A549 (cell line): ENCODE measurements around the gene EPHB1. TPM values are rescaled to one million over a fixed set of nuclear protein-coding genes. Genes with fewer than 3 reads are reported as not detected.

Experiments used
- ATAC-seq, 2 experiments: fragments of 200-7000 bp in 1 of 2; fragments of >200 bp in 1 of 2; cut with Nextera tagmentation in 1 of 2; cut with Tn5 transposase in 1 of 2; 3 replicates each; pipeline versions ENCODE4 v1.8.0 to v1.9.1; 2018 to 2020; ENCODE audit warnings: mild to moderate bottlenecking in 1 of 2, moderate library complexity in 1 of 2
- CTCF ChIA-PET: fragments of 300-600 bp; sonication (Branson Sonifier 250); formaldehyde crosslinking; extraction: SDS; loops from one replicate; lab custom pipeline; 2021; ENCODE audit warnings: antibody characterized with exemption, inconsistent platforms; lab: Yijun Ruan, JAX
- POLR2A ChIA-PET: fragments of 350-600 bp; formaldehyde crosslinking; extraction: SDS; loops from one replicate; lab custom pipeline; 2021; ENCODE audit warnings: antibody characterized with exemption, inconsistent platforms; lab: Yijun Ruan, JAX
- DNase-seq, 2 experiments: peaks; one replicate each; pipeline versions ENCODE4 v3.0.0 to v3.0.0-alpha.2; 2011 to 2016; ENCODE audit warnings: low read depth in 1 of 2, low spot score in 1 of 2
- FAIRE-seq: peaks from 2 replicates; lab custom pipeline; 2011; peaks lifted over from hg19 to GRCh38; lab: Jason Lieb, UNC
- H3K27ac ChIP-seq, 2 experiments: fragments of >200 bp; sonication (Bioruptor Twin); formaldehyde crosslinking; 3 replicates each; pipeline ENCODE4 v1.5.1; 2016 to 2017
- H3K4me1 ChIP-seq: fragments of >200 bp; sonication (Bioruptor Twin); formaldehyde crosslinking; 3 replicates; pipeline ENCODE4 v1.6.1; 2016
- H3K4me2 ChIP-seq: fragments of >200 bp; sonication (Bioruptor Twin); formaldehyde crosslinking; 3 replicates; pipeline ENCODE4 v1.6.1; 2016
- H3K4me3 ChIP-seq: fragments of >200 bp; sonication (Bioruptor Twin); formaldehyde crosslinking; 3 replicates; pipeline ENCODE4 v1.5.1; 2016
- H3K9me3 ChIP-seq: fragments of >200 bp; sonication (Bioruptor Twin); formaldehyde crosslinking; 3 replicates; pipeline ENCODE4 v1.6.1; 2016
- ATOH8 ChIP-seq: fragments of 250-450 bp; sonication (Bioruptor Pico); IDR thresholded peaks from 2 replicates; pipeline ENCODE4 v1.5.0; 2020; ENCODE audit warnings: low read depth, mild to moderate bottlenecking, moderate library complexity
- BCL3 ChIP-seq: fragments of >200 bp; sonication (Bioruptor Twin); formaldehyde crosslinking; IDR thresholded peaks from 3 replicates; pipeline ENCODE4 v1.6.1; 2016
- BHLHE40 ChIP-seq: IDR thresholded peaks from 2 replicates; pipeline ENCODE4 v1.6.1; 2012; ENCODE audit warnings: low read depth, low read length, inconsistent platforms
- EHMT2 ChIP-seq: fragments of 200-600 bp; sonication (generic); IDR thresholded peaks from 2 replicates; pipeline ENCODE4 v1.6.1; 2016; ENCODE audit warnings: antibody characterized with exemption, low read depth, mild to moderate bottlenecking, moderate library complexity
- EP300 ChIP-seq, 2 experiments: fragments of >200 bp; sonication (Bioruptor Twin); formaldehyde crosslinking; IDR thresholded peaks; 2 replicates in 1 of 2; 3 replicates in 1 of 2; pipeline ENCODE4 v1.6.1; 2016 to 2017
- FOXS1 ChIP-seq: fragments of 250-450 bp; sonication (Bioruptor Pico); IDR thresholded peaks from 2 replicates; pipeline ENCODE4 v1.5.0; 2020; ENCODE audit warnings: mild to moderate bottlenecking, moderate library complexity
- GATA3 ChIP-seq: IDR thresholded peaks from 2 replicates; pipeline ENCODE4 v1.6.1; 2012; ENCODE audit warnings: borderline replicate concordance
- HDAC2 ChIP-seq: fragments of 200-600 bp; sonication (generic); IDR thresholded peaks from 2 replicates; pipeline ENCODE4 v1.6.1; 2016
- HES2 ChIP-seq: fragments of >200 bp; sonication (Bioruptor Twin); formaldehyde crosslinking; IDR thresholded peaks from 2 replicates; pipeline ENCODE4 v1.6.1; 2016
- HMGXB4 ChIP-seq: fragments of 250-450 bp; sonication (Bioruptor Pico); IDR thresholded peaks from 2 replicates; pipeline ENCODE4 v1.5.0; 2021; ENCODE audit warnings: mild to moderate bottlenecking, moderate library complexity, borderline replicate concordance
- MAFK ChIP-seq: fragments of 450-650 bp; IDR thresholded peaks from 2 replicates; pipeline ENCODE4 v1.6.1; 2014; ENCODE audit not compliant: partially characterized antibody
- NR3C1 ChIP-seq: fragments of >200 bp; sonication (Bioruptor Twin); formaldehyde crosslinking; IDR thresholded peaks from 3 replicates; pipeline ENCODE4 v1.6.1; 2017
- PHF8 ChIP-seq: fragments of 200-600 bp; sonication (generic); IDR thresholded peaks from 2 replicates; pipeline ENCODE4 v1.6.1; 2016; ENCODE audit warnings: low read depth, mild to moderate bottlenecking, antibody characterized with exemption, moderate library complexity, borderline replicate concordance
- REST ChIP-seq: fragments of 200-600 bp; sonication (generic); IDR thresholded peaks from 2 replicates; pipeline ENCODE4 v1.6.1; 2016; ENCODE audit warnings: antibody characterized with exemption, mild to moderate bottlenecking, moderate library complexity
- RFX5 ChIP-seq: fragments of 450-650 bp; IDR thresholded peaks from 2 replicates; pipeline ENCODE4 v1.7.1; 2014; ENCODE audit warnings: antibody characterized with exemption, mild to moderate bottlenecking, moderate library complexity
- SMC3 ChIP-seq: fragments of >200 bp; sonication (Bioruptor Twin); formaldehyde crosslinking; IDR thresholded peaks from 3 replicates; pipeline ENCODE4 v1.6.1; 2018; ENCODE audit warnings: inconsistent platforms
- SREBF2 ChIP-seq: fragments of 450-650 bp; IDR thresholded peaks from 2 replicates; pipeline ENCODE4 v1.6.1; 2014; ENCODE audit warnings: mild to moderate bottlenecking, moderate library complexity
- TFCP2L1 ChIP-seq: fragments of 250-450 bp; sonication (Bioruptor Pico); IDR thresholded peaks from 2 replicates; pipeline ENCODE4 v1.5.0; 2021; ENCODE audit warnings: mild to moderate bottlenecking
- ZC3H11A ChIP-seq: fragments of 450-650 bp; IDR thresholded peaks from 2 replicates; pipeline ENCODE4 v1.6.1; 2014; ENCODE audit warnings: antibody characterized with exemption, mild to moderate bottlenecking
- ZFP36 ChIP-seq: fragments of 450-650 bp; IDR thresholded peaks from 2 replicates; pipeline ENCODE4 v1.6.1; 2014; ENCODE audit warnings: borderline replicate concordance; ENCODE audit not compliant: partially characterized antibody
- ZNF302 ChIP-seq: fragments of 250-450 bp; sonication (Bioruptor Pico); IDR thresholded peaks from 2 replicates; pipeline ENCODE4 v1.9.0; 2021; ENCODE audit warnings: inconsistent platforms, mild to moderate bottlenecking, moderate library complexity
- ZSCAN20 ChIP-seq: fragments of 250-450 bp; sonication (Bioruptor Pico); IDR thresholded peaks from 2 replicates; pipeline ENCODE4 v1.8.0; 2022; ENCODE audit warnings: mild to moderate bottlenecking, moderate library complexity
- WGBS: methylation state at CpG from one replicate; pipeline ENCODE4 v1.1.6; 2017; ENCODE audit errors: missing lambda C conversion rate; 5-methylcytosine and 5-hydroxymethylcytosine counted together
- polyA plus RNA-seq, 4 experiments: library from polyadenylated mRNA; depleted of rRNA in 3 of 4; stranded (reverse); fragments of >200 nt; fragmentation: RNase III in 1 of 4; extraction: RNeasy Plus Mini Kit Qiagen cat#74134 plus additional on column Dnase treatment in 1 of 4; gene quantifications; 2 replicates in 3 of 4; 3 replicates in 1 of 4; pipeline ENCODE4 v1.2.3, GENCODE V29; 2011 to 2017

EPHB1 gene
- polyA plus RNA-seq, 2 of the 4 experiments (the other 2 are of a cell fraction): 0.18 to 0.21 TPM

GRCh38 chr3:135007607-135008006 is 212.5 kb downstream of the EPHB1 start:
- WGBS: 39% methylated on average over 7 of the region's 7 CpGs
- no peak for FAIRE-seq
- H3K4me2 ChIP-seq: no peak overlapping the region
- no peak overlapping the region for H3K27ac ChIP-seq
- H3K4me3 ChIP-seq: no peak overlapping the region
- H3K9me3 ChIP-seq: no peaks in the 10 kb centered on the region
- ChIA-PET CTCF (no interaction called here), POLR2A (no interaction called here)
- DNase-seq: no peak
- TF ChIP-seq REST (no peak), ATOH8 (CRISPR knock-in tag) (no peak), ZNF302 (CRISPR knock-in tag) (no peak), PHF8 (no peak), GATA3 (no peak), SREBF2 (no peak), HDAC2 (no peak), EHMT2 (no peak), BHLHE40 (no peak), HMGXB4 (CRISPR knock-in tag) (no peak), ZFP36 (no peak), FOXS1 (CRISPR knock-in tag) (no peak), NR3C1 (no peak), ZSCAN20 (no peak), TFCP2L1 (no peak), BCL3 (no peak), EP300 (IDR thresholded peaks at IDR 0.05) (no peak), HES2 (no peak), RFX5 (no peak)
- no peak for ATAC-seq
- H3K4me1 ChIP-seq: no peaks in the 10 kb centered on the region

GRCh38 chr3:135008326-135008725 is 213.3 kb downstream of the EPHB1 start:
- 15% methylated on average over 2 of the region's 2 CpGs for WGBS
- ChIA-PET POLR2A (no interaction called here), CTCF (no interaction called here)
- TF ChIP-seq MAFK: no peak
- TF ChIP-seq SMC3: no peak
- no peak for TF ChIP-seq ZFP36
- no peak for TF ChIP-seq ZC3H11A
- DNase-seq (no peak), ATAC-seq (no peak), FAIRE-seq (no peak)
- no peak overlapping the region for H3K27ac ChIP-seq
- no peak overlapping the region for H3K4me2 ChIP-seq
- H3K9me3 ChIP-seq: no peaks in the 10 kb centered on the region
- no peaks in the 10 kb centered on the region for H3K4me1 ChIP-seq
- no peak overlapping the region for H3K4me3 ChIP-seq
